HG02870 (cell line): ENCODE results near the gene CDC42BPA.
"Not testable (repeated sequence)": the region's sequence is repeated elsewhere in the genome, so short reads cannot be mapped to it uniquely, and the experiment has no call there.

Experiments
- ATAC-seq: cut with Tn5 transposase; IDR thresholded peaks from one replicate; pipeline ENCODE4 v1.9.1; 2021; ENCODE audit warnings: mild to moderate bottlenecking, moderate library complexity; ENCODE audit not compliant: unreplicated experiment

The CDC42BPA gene

GRCh38 chr1:227336136-227336535 lies 17.8 kb upstream of the CDC42BPA start:
- not testable (repeated sequence) for ATAC-seq

DNA sequence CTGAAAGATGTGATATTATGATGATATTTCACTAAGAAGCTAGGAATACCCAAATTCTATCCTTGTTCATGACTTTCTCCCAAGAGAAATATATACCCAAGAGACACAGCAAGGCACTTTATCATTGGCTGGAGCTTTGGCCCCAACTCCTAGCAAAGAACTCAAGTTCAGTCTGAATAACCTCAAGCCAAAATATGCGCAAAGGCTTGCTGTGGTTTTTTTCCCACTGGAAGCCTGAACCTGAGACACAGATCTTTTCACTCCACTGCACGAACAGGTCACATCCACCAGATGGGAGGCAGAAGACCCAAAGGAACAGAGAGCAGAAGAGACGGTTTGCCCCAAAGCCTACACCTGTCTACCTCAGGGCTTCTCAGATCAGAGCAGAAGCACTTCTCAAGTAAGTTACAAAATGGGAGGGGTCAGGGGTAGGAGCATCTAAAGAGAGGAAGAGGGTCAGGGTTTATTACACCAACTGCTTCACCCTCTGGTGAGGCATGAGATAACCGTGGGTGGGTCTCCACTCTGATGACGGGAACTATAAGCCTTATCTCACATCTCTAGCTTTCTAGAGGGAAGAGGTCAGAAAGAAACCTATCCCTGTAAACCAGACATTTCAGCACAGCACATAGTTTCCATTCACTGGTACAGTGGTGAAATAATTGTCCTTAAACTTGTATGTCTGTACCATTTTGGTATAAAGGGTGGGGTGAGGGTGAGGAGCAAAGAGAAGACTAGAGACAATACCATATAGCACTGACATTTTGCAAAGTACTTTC lies 17.1 kb upstream of the CDC42BPA start:
- no peak for ATAC-seq

- ATAC-seq, result no peak
Observed at GRCh38 chr1:227333423-227333822, 15.1 kb upstream of the CDC42BPA start.

DNA sequence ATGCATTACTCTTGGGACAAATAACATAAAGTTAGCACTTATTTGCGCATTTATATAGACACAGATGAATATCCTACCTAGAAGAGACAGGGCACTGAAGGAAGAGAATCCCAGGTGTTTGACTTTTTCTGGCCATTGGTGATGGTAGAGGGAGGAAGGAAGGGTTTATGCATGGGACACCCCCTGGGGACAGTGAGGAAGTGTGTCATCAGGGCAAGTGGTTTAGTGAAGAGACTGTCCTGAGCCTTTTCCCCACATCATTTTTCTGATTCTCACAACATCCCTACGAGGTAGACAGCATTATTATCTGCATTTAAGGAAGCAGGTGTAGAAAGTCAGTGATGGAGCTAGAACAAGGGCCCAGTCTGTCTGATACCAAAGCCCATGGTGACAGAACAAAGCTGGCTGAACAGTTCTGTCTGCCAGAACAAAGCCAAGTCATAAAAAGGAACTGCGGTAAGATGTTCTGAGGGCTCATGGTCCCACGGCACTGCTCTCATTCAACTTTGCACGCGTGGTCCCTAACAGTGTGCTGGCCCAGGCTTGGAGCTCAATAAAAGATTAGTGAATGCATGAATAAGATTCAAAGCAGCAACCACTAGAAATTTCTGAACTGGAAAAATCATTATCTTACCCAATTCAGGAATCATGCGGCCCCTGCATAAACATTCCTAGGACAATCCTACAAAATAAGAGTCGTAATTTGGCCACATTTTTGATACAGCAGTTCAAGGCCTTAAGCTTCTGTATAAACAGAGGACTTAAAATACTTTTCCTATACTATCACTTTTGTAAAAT lies 12.2 kb upstream of the CDC42BPA start:
- ATAC-seq, result no peak

- no peak for ATAC-seq
Observed at GRCh38 chr1:227328405-227329019, 10.2 kb upstream of the CDC42BPA start.

GRCh38 chr1:227325156-227325555 lies 6.9 kb upstream of the CDC42BPA start:
- no peak for ATAC-seq

DNA sequence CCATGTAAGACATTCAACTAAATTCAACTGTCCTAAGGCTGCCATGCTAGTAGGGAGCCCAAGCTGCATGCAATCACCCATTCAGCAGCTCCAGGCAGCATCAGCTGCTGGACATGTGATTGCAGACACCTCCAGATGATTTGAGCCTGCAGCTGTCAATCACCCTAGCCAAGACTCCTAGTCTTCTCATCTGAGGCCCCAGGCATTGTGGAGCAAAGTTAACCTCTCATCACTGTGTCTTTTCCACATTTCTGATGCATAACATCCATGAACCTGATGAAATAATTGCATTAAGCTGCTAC lies 5.6 kb upstream of the CDC42BPA start:
- no peak for ATAC-seq

GRCh38 chr1:227323171-227323966 lies 5.1 kb upstream of the CDC42BPA start:
- no peak for ATAC-seq

DNA sequence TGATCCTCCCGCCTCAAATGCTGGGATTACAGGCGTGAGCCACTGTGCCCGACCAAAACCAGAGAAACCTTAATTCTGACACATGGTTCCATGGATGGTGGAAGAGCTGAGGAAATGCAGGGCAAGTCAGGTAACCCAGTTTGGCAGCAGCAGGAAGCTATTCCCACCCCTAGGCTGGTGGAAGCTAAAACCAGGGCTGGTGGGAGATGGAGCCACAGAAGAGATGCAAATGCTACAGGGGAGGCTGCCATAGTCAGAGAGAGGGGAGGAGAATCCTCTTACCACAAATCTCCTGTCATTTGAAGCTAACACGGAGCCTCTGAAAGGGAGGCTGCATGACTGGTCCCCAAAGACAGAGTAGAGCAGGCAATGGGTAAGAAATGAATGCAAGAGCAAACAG lies 4.1 kb upstream of the CDC42BPA start:
- ATAC-seq, result no peak

DNA sequence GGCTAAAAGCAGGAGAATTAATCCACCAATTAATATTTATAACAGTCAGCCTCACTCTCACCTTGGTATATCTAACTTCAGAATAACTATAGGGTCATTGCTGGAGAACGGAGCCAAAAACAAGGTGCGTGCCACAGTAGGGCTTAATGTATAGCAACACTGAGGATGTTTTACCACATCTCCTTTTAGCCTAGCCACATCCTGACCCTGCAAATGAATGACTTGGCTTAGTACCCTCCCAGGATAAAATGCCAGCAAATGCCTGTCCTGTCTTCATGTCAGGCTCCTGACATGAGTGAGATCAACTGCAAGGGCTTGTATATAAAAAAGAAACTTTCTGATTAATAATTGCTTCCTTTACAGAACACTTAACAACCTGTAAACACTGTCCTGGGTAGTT lies 2.7 kb upstream of the CDC42BPA start:
- ATAC-seq, result no peak

DNA sequence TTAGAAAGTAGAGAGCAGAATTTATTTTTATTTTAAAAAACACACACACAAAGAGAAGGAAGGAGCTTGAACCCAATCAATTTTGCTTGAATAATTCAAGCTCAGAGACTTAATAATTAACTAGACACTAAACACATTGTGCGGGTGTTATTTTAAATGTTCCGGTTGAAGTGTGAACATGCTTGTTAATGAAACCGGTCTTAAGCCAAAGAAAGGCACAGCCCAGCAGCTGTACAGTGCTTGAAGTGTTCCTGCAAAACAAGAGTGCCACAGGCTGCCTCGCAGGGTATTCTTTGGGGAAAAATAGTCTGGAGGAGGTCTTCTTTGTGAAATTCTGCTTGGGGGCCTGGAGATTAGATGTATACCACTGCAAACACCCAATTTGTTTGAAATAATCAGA lies 2.2 kb upstream of the CDC42BPA start:
- no peak for ATAC-seq

DNA sequence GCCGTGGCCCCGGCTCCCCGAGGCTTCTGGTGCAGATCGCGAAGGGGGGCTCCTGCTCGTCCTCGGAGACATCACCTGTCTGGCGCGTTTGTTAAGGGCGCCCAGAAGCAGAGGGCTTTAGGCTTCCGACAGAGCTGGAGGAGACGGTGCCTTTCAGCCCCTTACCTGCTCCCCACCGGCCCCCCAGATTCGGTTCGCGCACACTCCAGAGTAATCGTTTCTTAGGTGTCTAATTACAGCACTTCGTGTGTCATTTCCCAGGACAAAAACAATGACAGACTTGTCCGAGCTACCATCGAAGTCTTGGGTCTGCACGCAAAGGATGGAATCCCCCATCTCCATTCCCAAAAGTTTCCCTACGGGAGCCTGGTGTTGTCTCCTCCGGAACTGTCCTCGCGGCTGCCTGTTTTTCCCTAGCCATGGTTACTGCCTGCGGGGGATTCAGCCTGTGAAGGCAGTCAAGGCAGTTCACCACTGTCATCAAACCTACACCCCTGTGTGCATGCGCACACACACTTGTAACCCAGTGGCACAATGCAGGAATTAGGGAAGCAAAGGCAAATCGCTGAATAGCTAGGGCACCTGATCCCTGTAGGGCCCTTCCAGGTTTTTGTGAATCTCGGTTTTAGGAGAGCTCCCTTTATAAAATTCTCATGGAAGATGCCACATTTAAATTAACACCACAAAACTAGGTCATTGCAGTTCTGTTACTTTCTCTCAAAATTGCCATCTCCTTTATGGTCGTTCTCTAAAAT lies 738 bp upstream of the CDC42BPA start:
- ATAC-seq, result no peak

- ATAC-seq, result no peak
Observed at GRCh38 chr1:227317523-227318015, 723 bp downstream of the CDC42BPA start.

DNA sequence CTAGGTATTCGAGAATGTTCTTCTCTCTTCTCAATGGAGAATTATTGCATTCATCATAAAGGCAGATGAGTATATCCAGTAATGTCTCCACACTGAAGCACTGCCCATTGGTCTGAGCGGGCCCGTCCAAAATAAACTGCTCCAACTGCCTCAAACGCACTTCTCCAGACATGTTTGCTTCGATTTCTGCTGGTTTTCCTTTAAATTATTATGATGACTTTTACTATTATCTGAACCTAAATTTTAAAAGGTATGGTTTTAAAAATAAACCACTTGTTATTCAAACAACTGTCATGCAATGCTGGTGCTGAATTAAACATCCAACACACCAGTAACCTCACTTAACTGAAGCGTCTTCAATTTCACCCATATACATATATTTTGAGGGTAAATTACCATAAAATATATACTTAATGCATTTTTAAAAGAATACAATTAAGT lies 1.3 kb downstream of the CDC42BPA start:
- ATAC-seq, result no peak

GRCh38 chr1:227316456-227316855 lies 1.8 kb downstream of the CDC42BPA start:
- ATAC-seq, result no peak

DNA sequence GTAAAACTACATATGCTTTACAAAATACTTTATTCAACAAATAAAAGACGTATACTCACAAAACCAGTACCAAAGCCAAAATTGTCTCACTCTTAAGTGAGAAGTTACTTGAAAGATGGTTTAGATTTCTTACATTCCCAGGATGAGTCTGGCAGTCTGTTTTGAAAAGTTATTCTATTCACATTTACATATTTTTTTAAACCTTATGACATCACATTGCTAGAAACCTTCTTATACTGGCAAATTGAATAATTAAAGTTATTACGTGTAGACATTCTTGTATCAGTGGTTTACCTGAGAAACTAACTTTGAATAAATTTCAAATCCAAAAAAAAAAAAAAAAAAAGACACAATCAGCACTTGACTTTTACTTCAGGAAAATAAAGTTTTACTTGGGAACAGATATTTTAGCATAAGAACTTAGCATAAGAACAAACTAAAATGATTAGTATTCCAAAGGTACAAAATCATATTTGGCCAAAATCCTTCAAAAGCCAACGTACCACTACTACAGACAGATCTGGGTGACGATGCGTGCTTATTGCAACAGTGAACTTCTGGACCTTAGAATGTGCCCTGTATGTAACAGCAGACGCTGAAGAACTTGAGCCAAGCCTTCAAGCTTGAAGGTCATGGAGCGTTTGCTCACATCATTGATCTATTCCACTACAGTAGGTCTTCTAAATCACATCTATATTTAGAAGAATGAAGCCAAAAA lies 2.5 kb downstream of the CDC42BPA start:
- no peak for ATAC-seq

GRCh38 chr1:227314014-227314848 lies 4.1 kb downstream of the CDC42BPA start:
- no peak for ATAC-seq

DNA sequence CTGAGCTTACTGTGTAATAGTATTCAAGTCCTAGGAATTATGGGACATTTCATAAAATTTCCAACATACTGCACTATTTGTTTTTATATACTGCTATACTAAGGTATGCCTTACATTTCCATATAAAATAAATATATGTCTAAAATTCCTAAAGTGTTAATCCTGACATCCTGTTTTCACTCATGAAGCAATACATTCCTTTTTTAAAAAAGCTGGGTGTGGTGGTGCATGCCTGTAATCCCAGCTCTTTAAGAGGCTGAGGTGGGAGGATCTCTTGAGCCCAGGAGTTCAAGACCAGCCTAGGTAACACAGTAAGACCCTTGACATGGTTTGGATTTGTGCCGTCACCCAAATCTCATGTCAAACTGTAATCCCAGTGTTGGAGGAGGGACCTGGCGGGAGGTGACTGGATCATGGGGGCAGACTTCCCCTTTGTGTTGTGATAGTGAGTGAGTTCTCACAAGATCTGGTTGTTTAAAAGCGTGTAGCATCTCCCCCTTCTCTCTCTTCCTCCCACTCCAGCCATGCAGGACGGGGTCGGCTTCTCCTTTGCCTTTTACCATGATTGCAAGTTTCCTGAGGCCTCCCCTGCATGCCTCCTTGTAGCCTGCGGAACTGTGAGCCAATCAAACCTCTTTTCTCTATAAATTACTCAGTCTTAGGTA lies 5.8 kb downstream of the CDC42BPA start:
- no peak for ATAC-seq
